NCI-H226 (cell line): ENCODE results near the gene LRIF1.
"Not testable (repeated sequence)": the region's sequence is repeated elsewhere in the genome, so short reads cannot be mapped to it uniquely, and the experiment has no call there.

Experiments used
- DNase-seq: peaks from one replicate; pipeline ENCODE4 v3.0.0-alpha.2; 2015

Gene LRIF1

DNA sequence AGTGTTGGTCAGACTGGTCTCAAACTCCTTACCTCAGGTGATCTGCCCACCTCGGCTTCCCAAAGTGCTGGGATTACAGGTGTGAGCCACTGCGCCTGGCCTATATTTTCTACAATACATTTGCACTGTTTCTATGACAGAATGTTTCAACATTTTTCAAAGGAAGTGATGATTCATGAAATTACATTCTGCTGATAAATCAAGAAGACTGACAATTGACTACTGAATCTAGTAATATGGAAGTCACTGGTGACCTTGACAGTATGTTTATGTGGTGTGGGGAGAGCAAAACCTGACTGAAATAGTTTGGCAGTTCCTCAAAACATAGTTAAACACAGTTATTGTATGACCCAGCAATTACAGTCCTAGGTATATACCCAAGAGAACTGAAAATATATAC lies 18.1 kb downstream of the LRIF1 start:
- peak; percentile 7 for DNase-seq

DNA sequence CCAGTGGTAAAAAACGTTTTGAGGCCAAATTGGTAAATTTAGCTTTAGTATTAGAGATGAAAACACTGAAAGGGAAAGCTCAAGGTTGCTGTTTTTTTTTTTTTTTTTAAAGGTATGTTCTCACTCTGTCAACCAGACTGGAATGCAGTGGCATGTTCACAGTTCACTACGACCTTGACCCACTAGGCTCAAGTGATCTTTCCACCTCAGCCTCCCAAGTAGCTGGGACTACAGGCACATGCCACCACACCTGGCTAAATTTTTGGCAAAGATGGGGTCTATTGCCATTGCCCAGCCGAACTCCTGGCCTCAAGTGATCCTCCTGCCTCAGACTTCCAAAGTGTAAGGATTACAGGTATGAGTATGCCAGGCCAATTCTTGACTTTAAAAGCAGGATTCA lies 18.9 kb downstream of the LRIF1 start:
- no peak for DNase-seq

DNA sequence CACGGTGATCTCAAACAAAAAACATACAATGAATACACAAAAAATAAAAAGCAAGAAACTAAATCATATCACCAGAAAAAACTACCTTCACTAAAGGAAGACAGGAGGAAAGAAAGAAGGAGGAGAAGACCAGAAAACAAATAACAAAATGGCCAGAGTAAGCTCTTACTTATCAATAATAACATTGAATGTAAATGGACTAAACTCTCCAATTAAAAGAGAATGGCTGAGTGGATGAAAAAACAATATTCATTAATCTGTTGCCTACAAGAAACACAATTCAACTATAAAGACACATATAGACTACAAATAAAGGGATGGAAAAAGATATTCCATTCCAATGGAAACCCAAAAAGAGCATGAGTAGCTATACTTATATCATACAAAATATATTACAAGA lies 27.2 kb downstream of the LRIF1 start:
- no peak for DNase-seq

DNA sequence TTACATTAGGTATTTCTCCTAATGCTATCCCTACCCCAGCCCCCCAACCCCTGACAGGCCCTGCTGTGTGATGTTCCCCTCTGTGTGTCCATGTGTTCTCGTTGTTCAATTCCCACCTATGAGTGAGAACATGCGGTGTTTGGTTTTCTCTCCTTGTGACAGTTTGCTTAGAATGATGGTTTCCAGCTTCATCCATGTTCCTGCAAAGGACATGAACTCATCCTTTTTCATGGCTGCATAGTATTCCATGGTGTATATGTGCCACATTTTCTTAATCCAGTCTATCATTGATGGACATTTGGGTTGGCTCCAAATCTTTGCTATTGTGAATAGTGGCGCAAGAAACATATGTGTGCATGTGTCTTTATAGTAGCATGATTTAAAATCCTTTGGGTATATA lies 32.6 kb downstream of the LRIF1 start:
- DNase-seq: not testable (repeated sequence)

DNA sequence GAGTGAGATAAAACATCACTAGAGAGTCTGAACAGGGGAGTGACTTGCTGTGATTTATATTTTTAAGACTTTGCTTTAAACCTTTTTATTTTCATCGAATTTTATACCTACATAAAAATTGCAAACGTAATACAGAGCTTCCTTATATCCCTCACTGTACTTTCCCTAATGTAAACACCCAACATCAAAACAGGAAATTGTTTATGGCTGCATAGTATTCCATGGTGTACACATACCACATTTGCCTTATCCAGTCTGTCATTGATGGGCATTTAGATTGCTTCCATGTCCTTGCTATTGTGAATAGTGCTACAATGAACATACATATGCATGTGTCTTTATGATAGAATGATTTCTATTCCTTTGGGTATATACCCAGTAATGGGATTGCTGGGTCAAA lies 34.8 kb downstream of the LRIF1 start:
- DNase-seq: no peak

DNA sequence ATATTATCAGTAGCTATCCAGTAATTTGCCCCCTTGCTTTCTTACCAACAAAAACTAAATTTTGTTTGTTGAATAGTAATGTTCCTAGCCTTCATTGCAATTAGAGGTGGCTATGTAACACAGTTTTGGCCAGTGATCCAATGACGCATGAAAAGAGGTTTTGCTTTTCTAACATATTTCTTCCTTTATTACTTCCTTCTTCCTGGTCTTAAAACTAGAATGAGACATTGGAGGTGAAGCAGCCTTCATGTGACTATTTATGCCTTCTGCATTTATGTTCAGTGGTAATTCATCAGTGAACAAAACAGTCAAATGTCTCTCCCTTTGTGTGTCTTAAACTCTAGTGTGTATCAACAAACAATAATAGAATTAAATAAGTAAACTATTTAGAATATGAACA lies 35.5 kb downstream of the LRIF1 start:
- no peak for DNase-seq

DNA sequence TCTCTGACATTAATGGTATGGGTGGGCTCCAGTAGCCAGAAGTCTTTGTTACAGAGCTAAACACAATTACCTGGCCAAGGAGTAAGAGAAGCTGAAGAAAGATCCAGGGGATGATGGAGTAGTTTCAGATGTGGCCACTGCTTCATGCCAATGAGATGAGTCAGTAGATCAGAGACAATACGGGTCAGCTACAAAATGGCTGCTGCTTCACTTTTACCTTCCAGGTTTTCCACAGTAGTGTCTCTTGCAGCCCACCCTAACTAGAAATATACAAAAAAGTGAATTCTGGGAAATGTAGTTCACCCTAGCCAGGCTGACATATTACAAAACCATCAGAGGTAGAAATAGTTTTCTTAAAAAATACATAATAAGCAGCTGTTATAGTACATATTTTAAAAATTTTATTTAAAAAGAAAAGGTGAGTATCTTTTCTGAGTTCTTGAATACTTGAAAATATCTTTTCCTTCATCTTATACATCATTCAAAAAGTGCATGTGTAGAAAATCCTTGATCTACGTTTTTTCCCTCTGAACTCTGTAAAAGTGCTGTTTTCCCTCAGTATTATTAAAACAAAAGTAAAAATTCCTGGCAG lies 36.1 kb downstream of the LRIF1 start:
- DNase-seq: peak; percentile 10

DNA sequence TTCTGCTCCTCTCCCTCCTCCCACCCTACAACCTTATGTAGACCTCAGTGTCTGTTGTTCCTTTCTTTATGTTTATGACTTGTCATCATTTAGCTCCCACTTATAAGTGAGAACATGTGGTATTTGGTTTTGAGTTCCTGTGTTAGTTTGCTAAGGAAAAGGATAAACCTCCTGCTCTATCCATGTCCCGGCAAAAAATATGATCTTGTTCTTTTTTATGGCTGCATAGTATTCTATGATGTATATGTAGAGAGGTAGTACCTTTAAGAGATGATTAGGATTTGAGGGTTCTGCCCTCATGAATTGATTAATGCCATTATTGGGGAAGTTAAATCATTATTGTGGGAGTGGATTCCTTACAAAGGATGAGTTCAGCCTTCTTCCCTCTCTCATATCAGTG lies 41.8 kb downstream of the LRIF1 start:
- DNase-seq: no peak

DNA sequence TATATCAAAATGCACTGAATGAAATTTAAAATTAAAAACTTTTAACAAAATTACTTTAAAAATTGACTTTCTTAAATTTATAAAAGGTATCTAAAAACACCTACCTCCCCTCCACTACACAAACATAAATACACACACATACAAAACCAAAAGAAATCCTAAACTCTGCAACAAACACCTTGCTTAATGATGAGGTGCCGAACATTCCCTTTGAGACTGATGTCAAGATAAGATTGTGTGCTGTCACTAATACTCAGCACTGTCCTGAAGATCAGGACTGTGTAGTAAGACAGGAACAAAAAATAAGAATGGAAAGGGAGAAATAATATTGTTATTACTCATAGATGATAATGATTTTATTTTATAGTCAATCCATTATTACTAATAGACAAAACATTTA lies 45.7 kb downstream of the LRIF1 start:
- no peak for DNase-seq

DNA sequence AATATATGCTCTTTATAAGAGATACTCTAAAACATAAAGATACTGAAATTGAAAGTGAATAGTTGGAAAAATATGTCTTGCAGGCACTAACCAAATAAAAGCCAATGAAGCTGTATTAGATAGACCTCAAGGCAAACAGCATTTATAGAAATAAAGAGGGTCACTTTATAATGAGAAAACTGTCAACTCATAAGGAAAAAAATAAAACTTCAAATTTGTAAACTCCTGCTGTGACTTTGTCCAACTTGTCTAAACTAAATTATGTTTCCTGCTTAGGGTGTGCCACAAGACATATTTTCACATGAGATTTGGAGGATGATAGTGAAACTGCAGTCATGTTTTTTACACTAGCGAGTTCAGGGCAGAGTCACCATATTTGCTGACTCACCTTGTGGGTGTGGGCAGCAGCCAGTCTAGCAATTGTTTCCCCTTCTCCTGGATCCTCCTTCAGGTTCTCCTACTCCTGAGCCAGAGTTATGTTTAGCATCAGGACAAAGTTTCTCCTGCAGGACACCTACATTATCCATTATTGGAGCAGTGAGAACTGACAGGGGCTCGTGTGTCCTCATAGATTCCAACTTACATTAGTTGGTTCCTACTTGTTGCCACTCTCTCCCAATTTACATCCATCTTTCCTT lies 46.9 kb downstream of the LRIF1 start:
- DNase-seq: peak; percentile 59

DNA sequence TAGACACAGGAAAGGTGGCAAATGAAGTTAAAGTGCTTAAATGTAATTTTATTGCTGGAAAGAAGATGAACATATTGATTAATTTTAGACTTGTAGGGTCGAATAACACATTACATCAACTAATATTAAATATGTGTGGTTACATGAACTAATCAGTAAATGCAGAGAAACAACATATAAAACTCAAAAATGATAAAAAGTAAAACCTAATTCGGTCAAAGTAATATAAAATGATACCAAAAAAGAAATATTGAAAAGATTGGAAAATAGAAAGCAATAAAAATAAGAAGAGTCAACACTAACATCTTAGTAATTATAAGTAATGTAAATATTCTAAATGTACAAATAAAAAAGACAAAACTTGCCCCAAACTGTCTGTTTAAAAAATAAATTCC lies 47.5 kb downstream of the LRIF1 start:
- DNase-seq: no peak

DNA sequence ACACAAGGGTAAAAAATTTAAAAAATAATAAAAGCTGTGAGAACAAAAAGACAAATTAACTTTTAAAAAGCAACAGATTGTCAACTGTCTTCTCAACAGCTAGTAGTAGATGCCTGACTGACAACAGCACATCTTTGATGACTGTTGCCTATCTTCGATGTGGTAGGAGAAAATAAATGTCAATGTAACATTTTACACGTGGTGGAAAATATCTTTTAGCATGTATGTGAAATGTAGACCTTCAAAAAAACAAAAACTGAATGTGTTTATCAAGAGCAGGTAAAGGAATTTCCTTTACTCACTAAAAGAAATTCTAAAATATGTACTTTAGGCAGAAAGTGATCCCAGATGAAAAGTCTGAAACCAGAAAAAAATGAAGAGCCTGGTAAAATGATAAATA lies 47.9 kb downstream of the LRIF1 start:
- no peak for DNase-seq

DNA sequence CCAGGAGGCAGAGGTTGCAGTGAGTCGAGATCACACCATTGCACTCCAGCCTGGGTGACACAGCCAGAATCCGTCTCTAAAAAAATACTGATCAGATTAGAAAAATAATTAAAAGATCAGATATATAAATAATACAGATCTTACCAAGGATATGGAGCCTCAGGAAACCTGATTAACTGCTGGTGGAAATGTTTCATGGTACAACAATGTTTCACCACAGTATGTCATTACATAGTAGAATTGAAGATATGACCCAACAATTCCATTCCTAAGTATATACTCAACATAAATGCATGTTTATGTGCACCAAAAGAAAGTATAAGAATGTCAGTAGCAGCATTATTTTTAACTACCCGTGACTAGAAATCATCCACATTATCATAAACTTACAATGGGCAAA lies 49.0 kb downstream of the LRIF1 start:
- DNase-seq: no peak

DNA sequence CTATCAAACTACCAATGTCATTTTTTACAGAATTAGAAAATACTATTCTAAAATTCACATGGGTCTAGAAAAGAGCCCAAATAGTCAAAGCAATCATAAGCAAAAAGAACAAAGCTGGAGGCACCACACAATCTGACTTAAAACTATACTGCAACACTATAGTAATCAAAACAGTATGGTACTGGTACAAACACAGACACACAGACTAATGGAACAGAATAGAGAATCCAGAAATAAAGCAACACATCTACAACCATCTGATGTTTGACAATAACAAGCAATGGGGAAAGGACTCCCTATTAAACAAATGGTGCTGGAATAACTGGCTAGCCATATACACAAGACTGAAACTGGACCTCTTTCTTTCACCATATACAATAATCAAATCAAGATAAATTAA lies 50.9 kb downstream of the LRIF1 start:
- no peak for DNase-seq

DNA sequence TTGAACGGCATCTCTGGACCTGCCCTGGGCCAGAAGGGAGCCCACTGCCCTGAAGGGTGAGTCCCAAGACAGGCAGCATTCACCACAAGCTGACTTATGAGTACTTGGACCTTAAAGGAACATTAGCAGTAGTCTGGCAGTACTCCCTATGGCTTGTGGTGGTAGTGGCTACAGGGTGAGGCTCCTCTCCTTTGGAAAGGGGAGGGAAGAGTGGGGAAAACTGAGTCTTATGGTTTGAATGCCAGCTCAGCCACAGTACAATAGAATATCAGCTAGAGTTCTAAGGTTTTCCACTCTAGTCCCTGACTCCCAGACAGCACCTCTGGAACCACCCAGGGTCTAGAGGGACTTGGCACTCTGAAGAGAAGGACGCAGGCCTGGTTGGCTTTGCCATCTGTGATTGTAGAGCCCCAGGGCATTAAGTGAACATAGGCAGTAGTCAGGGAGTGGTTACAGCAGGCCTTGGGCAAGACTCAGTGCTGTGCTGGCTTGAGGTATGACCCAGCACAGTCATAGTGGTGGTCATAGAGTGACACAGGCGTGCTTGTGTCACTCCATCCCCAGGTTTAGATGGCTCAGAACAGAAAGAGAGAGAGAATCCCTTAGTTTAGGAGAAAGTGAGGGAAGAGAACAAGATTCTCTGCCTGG lies 59.7 kb downstream of the LRIF1 start:
- DNase-seq: no peak

DNA sequence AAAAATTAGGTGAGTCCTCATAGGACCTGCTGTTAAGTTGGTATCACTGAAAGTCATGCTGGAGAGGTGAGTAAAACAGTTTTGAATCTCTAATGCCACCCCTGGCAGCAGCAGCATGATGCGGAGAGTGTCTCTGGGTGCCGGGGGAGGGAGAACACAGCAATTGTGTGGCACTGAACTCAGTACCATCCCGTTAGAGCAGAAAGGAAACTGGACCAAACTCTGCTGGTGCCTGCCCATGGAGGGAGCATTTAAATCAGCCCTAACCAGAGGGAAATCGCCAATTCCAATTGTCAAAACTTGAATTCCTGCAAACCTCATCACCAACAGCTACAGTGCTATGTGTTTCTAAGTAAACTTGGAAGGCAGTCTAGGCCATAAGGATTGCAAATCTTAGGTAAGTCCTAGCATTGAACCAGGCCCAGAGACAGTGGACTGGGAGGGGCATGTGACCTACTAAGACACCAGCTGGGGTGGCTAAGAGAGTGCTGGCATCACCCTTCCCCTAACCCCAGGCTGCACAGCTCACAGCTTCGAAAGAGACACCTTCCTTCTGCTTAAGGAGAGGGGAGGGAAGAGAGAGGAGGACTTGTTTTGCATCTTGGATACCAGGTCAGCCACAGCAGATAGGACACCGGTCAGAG lies 60.8 kb downstream of the LRIF1 start:
- no peak for DNase-seq

DNA sequence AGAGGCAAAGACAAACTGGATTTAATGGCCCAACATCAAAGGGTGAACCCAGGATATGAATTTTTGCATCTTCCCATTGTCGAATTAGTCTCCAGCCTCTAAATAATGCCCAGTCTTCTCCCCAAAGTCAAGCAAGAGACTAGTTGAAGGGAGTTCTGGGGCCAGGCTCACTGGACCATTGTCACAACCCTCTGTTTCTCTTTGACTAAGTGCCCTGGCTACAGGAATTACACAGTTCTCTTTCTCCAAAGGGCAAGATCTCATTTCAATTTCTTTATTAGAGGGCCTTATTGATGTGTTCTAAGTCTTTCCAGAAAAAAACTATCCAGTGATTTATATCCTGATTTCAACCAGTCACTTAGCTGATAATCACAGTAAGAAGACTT lies 64.3 kb downstream of the LRIF1 start:
- DNase-seq: no peak

DNA sequence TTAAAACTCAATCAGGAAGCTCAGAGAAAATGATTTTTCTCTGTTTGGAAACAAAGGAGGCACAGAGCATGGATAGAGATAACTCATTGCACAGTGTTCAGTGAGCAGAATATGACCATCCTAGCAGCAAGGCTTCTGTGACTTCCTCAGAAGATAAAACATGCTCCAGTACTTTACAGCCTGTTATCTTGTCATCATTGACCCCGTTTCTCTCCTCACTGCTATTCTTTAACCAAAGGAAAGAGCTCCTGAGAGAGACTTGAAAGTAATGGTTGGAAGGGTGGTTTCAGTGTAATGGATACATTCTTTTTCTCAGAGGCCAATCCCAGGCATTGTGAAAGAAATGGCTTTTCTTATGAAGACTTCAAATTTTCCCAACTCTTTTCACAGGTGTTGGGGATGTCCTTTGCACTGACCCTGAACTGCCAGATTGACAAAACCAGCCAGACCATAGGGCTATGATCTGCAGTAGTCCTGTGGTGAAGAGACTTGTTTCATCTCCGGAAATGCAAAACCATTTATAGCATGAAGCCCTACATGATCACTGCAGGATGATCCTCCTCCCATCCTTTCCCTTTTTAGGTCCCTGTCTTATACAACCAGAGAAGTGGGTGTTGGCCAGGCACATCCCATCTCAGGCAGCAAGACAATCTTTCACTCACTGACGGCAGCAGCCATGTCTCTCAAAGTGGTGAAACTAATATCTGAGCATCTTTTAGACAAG lies 64.8 kb downstream of the LRIF1 start:
- DNase-seq: no peak

DNA sequence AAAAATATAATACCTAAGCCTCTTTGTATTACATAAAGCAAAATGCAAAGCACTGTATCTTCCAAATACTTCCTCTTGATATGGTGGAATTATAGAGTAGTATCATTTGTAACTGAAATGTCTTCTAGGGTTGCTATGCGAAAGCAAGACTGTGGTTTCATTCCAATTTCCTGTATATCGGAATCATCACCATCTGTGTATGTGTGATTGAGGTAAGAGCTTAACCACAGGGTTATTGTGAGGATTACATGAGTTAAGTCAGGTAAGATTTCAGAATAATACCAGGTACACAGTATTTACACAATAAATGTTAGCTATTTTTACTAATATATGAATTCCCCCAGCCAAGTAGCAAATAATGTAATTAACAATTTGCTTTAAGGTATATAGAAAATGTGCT lies 66.0 kb downstream of the LRIF1 start:
- DNase-seq: no peak
